Esophagus (tissue), 2 donors: ENCODE measurements around the gene SPRYD3. TPM values are rescaled to one million over a fixed set of nuclear protein-coding genes. Genes with fewer than 3 reads are reported as not detected.

Experiments used
- H3K27ac ChIP-seq, 2 donors: one replicate each; pipeline ENCODE4 v1.5.1; 2013; ENCODE audit warnings: low read depth in 2 of 2, mild to moderate bottlenecking in 2 of 2, inconsistent platforms in 1 of 2, low read length in 1 of 2, moderate library complexity in 1 of 2
- H3K27me3 ChIP-seq, 2 donors: one replicate each; pipeline ENCODE4 v1.6.1; 2013; ENCODE audit warnings: low read length in 2 of 2, control low read depth in 1 of 2, mild to moderate bottlenecking in 1 of 2; ENCODE audit not compliant: insufficient read depth in 2 of 2, control insufficient read depth in 1 of 2
- H3K36me3 ChIP-seq, 2 donors: one replicate each; pipeline ENCODE4 v1.6.1; 2013; ENCODE audit warnings: low read length in 1 of 2; ENCODE audit not compliant: control insufficient read depth in 2 of 2, insufficient read depth in 2 of 2
- H3K4me1 ChIP-seq, 2 donors: one replicate each; pipeline ENCODE4 v1.6.1; 2013; ENCODE audit warnings: low read length in 1 of 2; ENCODE audit not compliant: control insufficient read depth in 2 of 2, insufficient read depth in 2 of 2
- H3K4me3 ChIP-seq, 2 donors: one replicate each; pipeline ENCODE4 v1.5.1; 2013; ENCODE audit warnings: low read length in 2 of 2, mild to moderate bottlenecking in 2 of 2, low read depth in 1 of 2, moderate library complexity in 1 of 2
- H3K9me3 ChIP-seq, 2 donors: one replicate each; pipeline ENCODE4 v1.6.1; 2013; ENCODE audit warnings: mild to moderate bottlenecking in 2 of 2, low read depth in 1 of 2, low read length in 1 of 2, moderate library complexity in 1 of 2; ENCODE audit not compliant: control insufficient read depth in 2 of 2, insufficient read depth in 1 of 2
- WGBS, 2 donors: extraction: QIAGEN DNeasy Blood & Tissue Kit; methylation state at CpG; one replicate each; pipeline ENCODE4 v1.1.7; 2013; 5-methylcytosine and 5-hydroxymethylcytosine counted together
- polyA plus RNA-seq, 2 donors: library from polyadenylated mRNA; stranded (reverse); fragments of 200-250 nt; gene quantifications; one replicate each; pipeline ENCODE4 v1.2.3, GENCODE V29; 2013
- donor health status: healthy with polysubstance abuse.
- donor health status: Bipolar disorder and iron deficiency.

The SPRYD3 gene
- polyA plus RNA-seq, 2 donors = 16.1 to 24.1 TPM

DNA sequence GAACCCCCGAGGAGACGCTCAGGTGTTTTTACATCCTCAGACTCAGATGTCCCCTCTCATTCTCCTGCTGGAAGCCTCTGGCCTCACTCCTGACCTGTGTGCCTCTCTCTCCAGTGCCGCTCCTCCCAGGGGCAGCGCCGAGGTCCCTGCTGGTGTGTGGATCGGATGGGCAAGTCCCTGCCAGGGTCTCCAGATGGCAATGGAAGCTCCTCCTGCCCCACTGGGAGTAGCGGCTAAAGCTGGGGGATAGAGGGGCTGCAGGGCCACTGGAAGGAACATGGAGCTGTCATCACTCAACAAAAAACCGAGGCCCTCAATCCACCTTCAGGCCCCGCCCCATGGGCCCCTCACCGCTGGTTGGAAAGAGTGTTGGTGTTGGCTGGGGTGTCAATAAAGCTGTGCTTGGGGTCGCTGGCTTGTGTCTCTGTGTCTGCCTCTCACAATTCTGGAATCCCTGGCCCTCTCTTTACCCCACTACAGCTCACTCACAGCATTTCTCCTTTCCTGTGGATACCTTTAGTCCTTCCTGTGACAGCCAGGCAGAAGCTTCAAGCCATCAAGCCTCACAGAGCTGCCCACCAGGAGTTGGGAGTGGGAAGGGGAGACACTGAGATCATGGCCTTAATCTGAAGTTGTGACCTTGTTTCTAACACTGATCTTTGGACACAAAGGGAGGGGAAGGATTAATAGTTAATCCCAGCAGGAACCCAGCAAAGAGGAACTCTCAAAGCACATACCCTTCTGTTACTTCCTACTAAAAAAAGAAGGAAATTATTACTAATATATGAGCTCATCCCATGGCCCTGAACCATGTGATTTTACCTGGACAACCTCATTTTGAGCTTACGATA is 23.0 kb upstream of the SPRYD3 start:
- no peaks in the 10 kb centered on the region for H3K9me3 ChIP-seq
- peaks cover 0 to 3% of the 10 kb centered on the region in 2 donors for H3K36me3 ChIP-seq
- H3K4me1 ChIP-seq = peaks cover 0 to 16% of the 10 kb centered on the region in 2 donors
- H3K27me3 ChIP-seq = no peaks in the 10 kb centered on the region
- H3K27ac ChIP-seq = no peak overlapping the region
- WGBS, 2 donors = 84 to 89% methylated on average over 12 of the region's 12 CpGs
- no peak overlapping the region for H3K4me3 ChIP-seq

GRCh38 chr12:53101266-53101665 is 22.1 kb upstream of the SPRYD3 start:
- Histone ChIP-seq H3K27ac (no peak overlapping the region), H3K36me3 (peaks cover 0 to 3% of the 10 kb centered on the region in 2 donors), H3K4me3 (no peak overlapping the region), H3K27me3 (no peaks in the 10 kb centered on the region), H3K9me3 (no peaks in the 10 kb centered on the region), H3K4me1 (peaks cover 0 to 20% of the 10 kb centered on the region in 2 donors)
- WGBS, 2 donors = 86 to 89% methylated on average over 7 of the region's 7 CpGs

DNA sequence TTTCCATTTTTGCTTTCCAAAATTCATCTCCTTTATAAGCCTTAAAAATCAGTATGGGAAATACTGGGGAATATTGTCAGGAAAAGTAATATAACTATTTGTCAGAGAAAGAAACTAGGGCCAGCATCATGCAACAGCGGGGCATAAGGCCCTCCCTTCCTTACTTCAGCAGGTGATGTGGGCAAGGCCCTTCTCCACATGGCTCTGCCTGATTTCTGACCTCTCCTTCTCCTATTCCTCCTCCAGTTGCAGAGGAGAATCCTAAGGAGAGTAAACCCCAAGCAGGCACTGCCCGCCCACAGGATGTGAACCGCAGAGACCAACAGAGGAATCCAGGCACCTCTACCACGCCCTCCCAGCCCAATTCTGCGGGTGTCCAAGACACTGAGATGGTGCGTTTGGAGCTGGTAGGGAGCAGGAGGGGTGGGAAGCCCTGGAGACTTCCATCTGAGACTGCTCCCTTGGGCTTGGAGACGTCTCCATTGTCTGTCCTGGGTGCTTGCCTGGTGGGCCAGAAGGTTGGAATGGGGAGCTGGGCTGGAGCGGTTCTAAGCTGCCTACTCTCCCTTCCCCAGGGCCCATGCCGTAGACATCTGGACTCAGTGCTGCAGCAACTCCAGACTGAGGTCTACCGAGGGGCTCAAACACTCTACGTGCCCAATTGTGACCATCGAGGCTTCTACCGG is 21.4 kb upstream of the SPRYD3 start:
- Histone ChIP-seq H3K27me3 (no peaks in the 10 kb centered on the region), H3K9me3 (no peaks in the 10 kb centered on the region), H3K4me3 (no peak overlapping the region), H3K4me1 (peaks cover 0 to 16% of the 10 kb centered on the region in 2 donors), H3K27ac (no peak overlapping the region), H3K36me3 (peaks cover 0 to 3% of the 10 kb centered on the region in 2 donors)
- 87 to 89% methylated on average over 13 of the region's 13 CpGs for WGBS, 2 donors

DNA sequence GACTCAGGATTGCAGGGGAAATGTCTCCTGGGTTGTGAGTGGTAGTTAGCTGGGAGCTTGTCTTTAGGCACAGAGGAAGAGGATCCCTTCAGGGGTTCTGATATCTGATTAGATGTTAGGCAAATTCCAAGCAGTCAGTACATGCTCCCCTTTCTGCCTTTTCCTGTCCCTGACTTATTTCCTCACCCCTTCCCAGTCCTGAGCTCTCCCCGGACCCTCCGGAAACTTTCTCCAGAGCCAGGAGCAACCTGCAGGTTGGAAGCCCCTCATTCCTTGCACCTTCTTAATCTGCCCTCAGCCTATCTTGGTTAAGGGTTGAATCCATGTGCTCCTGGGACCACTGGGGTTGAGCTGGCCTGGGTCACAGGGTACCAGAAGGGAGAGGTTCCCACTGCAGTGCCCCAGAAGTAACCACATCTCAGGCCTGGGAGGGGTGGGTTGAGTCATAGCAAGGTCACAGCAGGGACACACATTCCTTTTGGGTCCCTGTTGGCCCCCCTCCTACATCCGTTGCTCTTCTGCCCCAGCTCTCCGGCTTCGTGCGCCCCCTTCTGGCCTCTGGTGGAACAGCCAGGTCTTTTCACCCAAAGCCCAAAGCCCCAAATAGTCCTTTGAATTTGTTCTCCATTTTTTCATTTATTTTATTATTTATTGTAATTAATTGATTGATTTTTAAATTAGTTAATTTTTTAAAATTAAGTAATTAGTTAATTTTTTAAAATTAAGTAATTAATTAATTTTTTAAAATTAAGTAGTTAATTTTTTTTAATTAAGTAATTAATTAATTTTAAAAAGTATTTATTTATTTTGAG is 20.1 kb upstream of the SPRYD3 start:
- peaks cover 0 to 3% of the 10 kb centered on the region in 2 donors for H3K36me3 ChIP-seq
- peaks cover 0 to 16% of the 10 kb centered on the region in 2 donors for H3K4me1 ChIP-seq
- 11 to 19% methylated on average over 6 of the region's 6 CpGs for WGBS, 2 donors
- peak overlapping the region; percentile 81 to 86 for H3K27ac ChIP-seq
- peak overlapping the region; percentile 11 to 12 for H3K4me3 ChIP-seq
- H3K9me3 ChIP-seq = no peaks in the 10 kb centered on the region
- H3K27me3 ChIP-seq = no peaks in the 10 kb centered on the region

DNA sequence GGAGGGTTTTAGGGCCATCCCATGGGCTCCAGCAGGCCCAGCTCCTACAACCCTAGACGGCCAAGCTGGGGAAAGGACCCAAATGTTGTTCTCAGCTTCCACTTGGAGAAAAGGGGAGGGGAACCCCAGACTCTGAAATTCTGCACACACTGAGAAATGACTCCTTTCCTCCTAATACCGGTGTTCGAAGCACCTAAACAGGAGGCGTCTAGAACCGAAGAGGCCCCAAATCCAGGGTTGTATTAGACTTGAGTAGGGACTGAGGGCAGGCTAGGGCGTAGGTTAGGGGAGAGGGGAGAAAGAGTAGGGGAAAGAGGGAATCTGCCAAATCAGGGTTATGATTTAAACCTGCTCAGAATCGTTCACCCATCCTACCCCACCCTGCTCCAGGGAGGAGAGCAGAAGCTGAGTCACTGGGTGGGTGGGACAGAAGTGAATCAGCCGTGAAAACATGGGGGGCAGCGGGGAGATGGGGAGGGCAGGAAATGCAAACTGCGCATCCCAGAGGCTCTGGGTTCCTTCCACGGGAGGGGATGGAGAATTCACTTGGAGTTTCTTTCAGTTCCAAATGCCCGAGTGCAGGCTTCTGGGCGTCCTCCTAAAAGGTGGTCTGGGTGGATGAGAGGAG is 19.3 kb upstream of the SPRYD3 start:
- Histone ChIP-seq H3K9me3 (no peaks in the 10 kb centered on the region), H3K27me3 (no peaks in the 10 kb centered on the region), H3K27ac (peak overlapping the region; percentile 81 to 86), H3K4me3 (peak overlapping the region; percentile 41 to 49), H3K36me3 (peaks cover 0 to 3% of the 10 kb centered on the region in 2 donors), H3K4me1 (peaks cover 0 to 14% of the 10 kb centered on the region in 2 donors)
- whole genome bisulfite sequencing, 2 donors = 18 to 34% methylated on average over 13 of the region's 13 CpGs

DNA sequence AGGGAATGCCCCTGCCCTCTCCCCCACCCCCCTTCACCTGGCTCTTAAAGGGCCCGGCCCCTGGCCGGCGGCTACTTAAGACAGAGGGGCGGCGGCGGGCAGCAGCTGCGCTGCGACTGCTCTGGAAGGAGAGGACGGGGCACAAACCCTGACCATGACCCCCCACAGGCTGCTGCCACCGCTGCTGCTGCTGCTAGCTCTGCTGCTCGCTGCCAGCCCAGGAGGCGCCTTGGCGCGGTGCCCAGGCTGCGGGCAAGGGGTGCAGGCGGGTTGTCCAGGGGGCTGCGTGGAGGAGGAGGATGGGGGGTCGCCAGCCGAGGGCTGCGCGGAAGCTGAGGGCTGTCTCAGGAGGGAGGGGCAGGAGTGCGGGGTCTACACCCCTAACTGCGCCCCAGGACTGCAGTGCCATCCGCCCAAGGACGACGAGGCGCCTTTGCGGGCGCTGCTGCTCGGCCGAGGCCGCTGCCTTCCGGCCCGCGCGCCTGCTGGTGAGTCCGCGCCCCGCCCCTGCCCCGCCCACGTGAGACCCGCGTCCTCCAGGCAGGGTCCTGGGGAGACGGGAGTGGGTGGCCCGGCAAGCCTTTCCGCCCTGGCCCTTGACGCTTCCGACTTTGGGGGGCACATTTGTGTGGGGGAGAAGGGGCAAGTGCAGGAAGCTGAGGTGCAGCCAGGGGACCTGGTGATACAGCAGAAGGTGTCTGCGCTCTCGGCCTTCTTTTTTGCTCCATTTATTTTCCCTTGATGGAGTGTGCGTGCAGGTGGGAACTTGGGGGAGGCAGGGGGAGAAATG is 18.6 kb upstream of the SPRYD3 start, which contains the start of gene IGFBP6:
Gene IGFBP6 (plus strand): TSS at position 104 of the 790 bp plus-strand sequence. CDS start 51 bp downstream, at position 155.
- 1 to 2% methylated on average over 38 to 51 of the region's 51 CpGs for WGBS, 2 donors
- Histone ChIP-seq H3K9me3 (no peaks in the 10 kb centered on the region), H3K4me3 (peak within 1 kb of the TSS; percentile 41 to 49), H3K27me3 (no peaks in the 10 kb centered on the region), H3K27ac (peak within 1 kb of the TSS; percentile 81 to 86), H3K36me3 (peaks cover 0 to 3% of the 10 kb centered on the region in 2 donors), H3K4me1 (peaks cover 0 to 13% of the 10 kb centered on the region in 2 donors)

GRCh38 chr12:53097207-53097563 is 18.0 kb upstream of the SPRYD3 start:
- Histone ChIP-seq H3K4me1 (peaks cover 0 to 13% of the 10 kb centered on the region in 2 donors), H3K36me3 (peaks cover 0 to 3% of the 10 kb centered on the region in 2 donors), H3K27ac (peak overlapping the region; percentile 81 to 86), H3K27me3 (no peaks in the 10 kb centered on the region), H3K9me3 (no peaks in the 10 kb centered on the region), H3K4me3 (peak overlapping the region; percentile 41 to 49)
- 2 to 5% methylated on average over 9 of the region's 9 CpGs for WGBS, 2 donors

GRCh38 chr12:53096759-53097158 is 17.6 kb upstream of the SPRYD3 start:
- peak overlapping the region; percentile 81 to 86 for H3K27ac ChIP-seq
- peaks cover 0 to 13% of the 10 kb centered on the region in 2 donors for H3K4me1 ChIP-seq
- H3K4me3 ChIP-seq = peak overlapping the region; percentile 41 to 49

More at GRCh38 chr12:53096759-53097158, 17.6 kb upstream of the SPRYD3 start:
- WGBS, 2 donors = 35 to 43% methylated on average over 9 of the region's 9 CpGs
- no peaks in the 10 kb centered on the region for H3K9me3 ChIP-seq
- H3K36me3 ChIP-seq = peaks cover 0 to under 1% of the 10 kb centered on the region in 2 donors
- no peaks in the 10 kb centered on the region for H3K27me3 ChIP-seq
